Measurements from ENCODE around the gene TMEM115. TPM values are rescaled to one million over a fixed set of nuclear protein-coding genes. Genes with fewer than 3 reads are reported as not detected.

TMEM115 gene, protein sequence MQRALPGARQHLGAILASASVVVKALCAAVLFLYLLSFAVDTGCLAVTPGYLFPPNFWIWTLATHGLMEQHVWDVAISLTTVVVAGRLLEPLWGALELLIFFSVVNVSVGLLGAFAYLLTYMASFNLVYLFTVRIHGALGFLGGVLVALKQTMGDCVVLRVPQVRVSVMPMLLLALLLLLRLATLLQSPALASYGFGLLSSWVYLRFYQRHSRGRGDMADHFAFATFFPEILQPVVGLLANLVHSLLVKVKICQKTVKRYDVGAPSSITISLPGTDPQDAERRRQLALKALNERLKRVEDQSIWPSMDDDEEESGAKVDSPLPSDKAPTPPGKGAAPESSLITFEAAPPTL
- 7.7 and 30.8 TPM in 2 replicates for total RNA-seq (2011; cell fraction: chromatin; rRNA removed; ENCODE audit: low replicate concordance)
- total RNA-seq (2011; cell fraction: nucleolus; rRNA removed), result 50.7 and 57.4 TPM in 2 replicates
- 23.5 and 25.0 TPM in 2 replicates for total RNA-seq (2011; cell fraction: nucleoplasm; rRNA removed)
- 26.9 and 31.3 TPM in 2 replicates for total RNA-seq (2014; rRNA removed)
- 4.0 and 5.9 TPM in 2 replicates for total RNA-seq (2014; rRNA removed; fragmentation: Illumina TruSeq; extraction: Trizol)
- total RNA-seq (2015; rRNA removed; fragmentation: Illumina TruSeq; extraction: Trizol), result 14.1 and 14.4 TPM in 2 replicates
- 22.5 and 24.8 TPM in 2 replicates for total RNA-seq (2021)
- 8.3 and 13.0 TPM in 2 replicates for polyA plus RNA-seq (2011; rRNA removed)
- polyA plus RNA-seq (2011; cell fraction: cytosol; rRNA removed), result 15.9 and 36.8 TPM in 2 replicates
- polyA plus RNA-seq (2011; cell fraction: nucleus; rRNA removed), result 16.0 and 23.4 TPM in 2 replicates
- polyA plus RNA-seq (2012), result 14.7 and 19.4 TPM in 2 replicates
- polyA plus RNA-seq (2014; fragmentation: Illumina TruSeq; extraction: Trizol), result 16.3 and 16.5 TPM in 2 replicates
- 1 to 10 TPM; 1.6 to 2.7 TPM for polyA plus RNA-seq (2014; fragmentation: Nextera tagmentation; extraction: Ambion mirVana)
- 17.1 and 17.3 TPM in 2 replicates for polyA plus RNA-seq (2014; rRNA removed)
- polyA minus RNA-seq (2011; rRNA and poly(A)+ RNA removed), result 5.6 and 7.9 TPM in 2 replicates
- polyA minus RNA-seq (2011; cell fraction: cytosol; rRNA and poly(A)+ RNA removed), result 11.5 and 13.2 TPM in 2 replicates
- 14.7 and 15.9 TPM in 2 replicates for polyA minus RNA-seq (2011; cell fraction: nucleus; rRNA and poly(A)+ RNA removed)
- percentile 75 among the genes with signal in this experiment for Bru-seq, nascent RNA
- percentile 67 among the genes with signal in this experiment for BruChase-seq, experiment 1, labeled RNA remaining after a 2-hour chase
- percentile 72 among the genes with signal in this experiment for BruChase-seq, experiment 2, labeled RNA remaining after a 6-hour chase
- long read RNA-seq, experiment 1, transcript TMEM115-201 (2 exons, 2,197 nt), result major isoform, 79 of 87 reads
- long read RNA-seq, experiment 1, partial matches to known transcripts, result 7 of 87 reads
- long read RNA-seq, experiment 1, other reads (novel, unspliced or antisense), result 1 of 87 reads
- long read RNA-seq, experiment 2, transcript TMEM115-201 (2 exons, 2,197 nt), result major isoform, 38 of 42 reads
- long read RNA-seq, experiment 2, partial matches to known transcripts, result 4 of 42 reads
- long read RNA-seq, experiment 2, other reads (novel, unspliced or antisense), result 0 of 42 reads
- long read RNA-seq, experiment 3, transcript TMEM115-201 (2 exons, 2,197 nt), result major isoform, 35 of 38 reads
- long read RNA-seq, experiment 3, partial matches to known transcripts, result 3 of 38 reads
- long read RNA-seq, experiment 3, other reads (novel, unspliced or antisense), result 0 of 38 reads

DNA sequence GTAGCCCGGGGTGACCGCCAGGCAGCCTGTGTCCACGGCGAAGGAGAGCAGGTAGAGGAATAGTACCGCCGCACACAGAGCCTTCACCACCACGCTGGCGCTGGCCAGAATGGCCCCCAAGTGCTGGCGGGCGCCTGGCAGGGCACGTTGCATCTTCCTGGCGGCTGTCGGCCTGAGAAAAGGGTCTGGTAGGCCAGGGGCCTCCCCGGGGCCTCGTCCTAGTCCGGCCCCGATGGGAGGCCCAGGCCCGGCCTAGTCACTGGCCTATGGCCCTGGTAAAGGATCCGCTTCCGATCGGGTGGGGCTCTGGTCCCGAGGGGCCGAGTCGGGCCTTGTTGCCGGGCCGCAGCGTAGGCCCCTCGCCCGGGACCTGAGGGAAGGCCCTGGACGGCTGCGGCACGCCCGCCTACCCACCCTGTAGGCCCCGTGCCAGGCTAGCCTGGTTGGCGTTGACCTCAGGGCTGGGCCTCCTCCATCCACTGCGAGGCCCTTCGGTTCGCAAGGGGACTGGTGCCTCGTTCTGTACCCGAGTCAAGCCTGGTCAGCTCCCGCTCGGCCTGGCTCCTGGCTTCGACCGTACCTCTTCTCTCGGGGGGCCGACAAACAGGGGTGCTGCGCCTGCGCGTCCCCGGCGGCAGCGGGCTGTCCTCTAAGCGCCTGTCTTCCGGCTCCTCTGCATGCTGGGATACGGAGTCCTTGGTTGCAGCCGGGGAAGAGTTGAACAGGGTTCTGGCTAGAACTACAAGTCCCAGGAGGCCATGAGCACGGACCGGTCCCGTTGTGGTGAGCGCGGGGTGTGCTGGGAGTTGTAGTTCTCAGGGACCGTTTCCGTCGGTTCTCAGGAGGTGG lies at the start of gene TMEM115:
TSS of gene TMEM115 (minus strand) at position 611 of the 849 bp plus-strand sequence. CDS start at position 153, 458 bp downstream.
- Histone ChIP-seq H3K4me1 (replicated peaks in 1 of 2; ENCODE audit: control insufficient read depth in 2 of 2, insufficient read depth in 2 of 2, low read length in 2 of 2) (peaks cover 29 to 39% of the 10 kb centered on the region in 2 experiments; a peak in 4 of 5 replicates), H3K36me3 (ENCODE audit: control insufficient read depth, insufficient read depth, low read length) (peaks cover 30% of the 10 kb centered on the region; the same call in 2 of the 3 replicates), H3K27ac (ENCODE audit: extremely low read depth, low read depth, low read length) (peak within 1 kb of the TSS; percentile 78), H3K9me1 (ENCODE audit: control insufficient read depth, insufficient read depth, low read length) (peaks cover 6% of the 10 kb centered on the region), H3K9ac (ENCODE audit: insufficient read depth in 1 of 2, low read depth in 2 of 2, low read length in 2 of 2) (peak within 1 kb of the TSS; percentile 74 to 99), H3K4me2 (ENCODE audit: insufficient read depth, low read length) (peak within 1 kb of the TSS; percentile 95), H3K27me3 (ENCODE audit: control insufficient read depth in 2 of 2, insufficient read depth in 2 of 2, low read length in 2 of 2) (no peaks in the 10 kb centered on the region), H2AFZ (ENCODE audit: low read depth, low read length) (peak within 1 kb of the TSS; percentile 97), H4K20me1 (replicated peaks; ENCODE audit: control insufficient read depth, insufficient read depth, low read length) (peaks cover 31% of the 10 kb centered on the region; the same call in 1 of the 2 replicates), H3K9me3 (replicated peaks; ENCODE audit: control insufficient read depth, insufficient read depth, low read depth, low read length) (no peaks in the 10 kb centered on the region), H3K79me2 (ENCODE audit: control insufficient read depth, insufficient read depth, low read length) (peaks cover 41% of the 10 kb centered on the region), H3K4me3 (peak within 1 kb of the TSS; percentile 62)
- ChIA-PET CTCF (ENCODE audit: low intra/inter-chr PET ratio) (no interaction called here), POLR2A (interaction anchor here (1.3 kb wide), 1 partner anchor 10 kb away, joined by 3 read pairs; no protein-coding TSS in a partner anchor)
- WGBS (ENCODE audit: insufficient coverage, low coverage, missing lambda C conversion rate), result 1% methylated on average over 28 of the region's 64 CpGs
- peak; percentile 100 for FAIRE-seq
- intact Hi-C loops (cut with micrococcal nuclease) (loop anchor here (5.0 kb wide), 1 partner anchor 253 kb away; the partner anchor contains the start of gene CISH), in situ Hi-C loops (cut with MboI) (no loop called here)
- TSS peak; percentile 64 for BruUV-seq (replicated peaks)
- peak; percentile 97 for ATAC-seq
- DNase-seq (ENCODE audit: extremely low read depth in 1 of 4, low spot score in 3 of 4), result peak; percentile 88 to 96 (median 92)
- peak in 1 of 2 experiments; percentile 46; a peak in 2 of 4 replicates for TF ChIP-seq MAZ (CRISPR knock-in tag; conservative IDR thresholded peaks at IDR 0.05 in 1 of 2, IDR thresholded peaks at IDR 0.05 in 1 of 2)
- no peak for TF ChIP-seq KDM1A (IDR thresholded peaks at IDR 0.05)
- TF ChIP-seq ZNF134 (CRISPR knock-in tag; conservative IDR thresholded peaks at IDR 0.05), result 0 out of 2 replicates have a peak, but pooled peaks have one; percentile 21
- TF ChIP-seq CHCHD3 (CRISPR knock-in tag; IDR thresholded peaks at IDR 0.05), result no peak
- TF ChIP-seq SMAD3 (CRISPR knock-in tag; conservative IDR thresholded peaks at IDR 0.05), result peak; percentile 59; the same call in 1 of the 2 replicates
- TF ChIP-seq OTX1 (CRISPR knock-in tag; IDR thresholded peaks at IDR 0.05), result no peak
- no peak for TF ChIP-seq CBX8 (IDR thresholded peaks at IDR 0.05; ENCODE audit: borderline replicate concordance, extremely low read depth, low read depth, low read length, poor library complexity, severe bottlenecking)
- TF ChIP-seq, protein P1, sequence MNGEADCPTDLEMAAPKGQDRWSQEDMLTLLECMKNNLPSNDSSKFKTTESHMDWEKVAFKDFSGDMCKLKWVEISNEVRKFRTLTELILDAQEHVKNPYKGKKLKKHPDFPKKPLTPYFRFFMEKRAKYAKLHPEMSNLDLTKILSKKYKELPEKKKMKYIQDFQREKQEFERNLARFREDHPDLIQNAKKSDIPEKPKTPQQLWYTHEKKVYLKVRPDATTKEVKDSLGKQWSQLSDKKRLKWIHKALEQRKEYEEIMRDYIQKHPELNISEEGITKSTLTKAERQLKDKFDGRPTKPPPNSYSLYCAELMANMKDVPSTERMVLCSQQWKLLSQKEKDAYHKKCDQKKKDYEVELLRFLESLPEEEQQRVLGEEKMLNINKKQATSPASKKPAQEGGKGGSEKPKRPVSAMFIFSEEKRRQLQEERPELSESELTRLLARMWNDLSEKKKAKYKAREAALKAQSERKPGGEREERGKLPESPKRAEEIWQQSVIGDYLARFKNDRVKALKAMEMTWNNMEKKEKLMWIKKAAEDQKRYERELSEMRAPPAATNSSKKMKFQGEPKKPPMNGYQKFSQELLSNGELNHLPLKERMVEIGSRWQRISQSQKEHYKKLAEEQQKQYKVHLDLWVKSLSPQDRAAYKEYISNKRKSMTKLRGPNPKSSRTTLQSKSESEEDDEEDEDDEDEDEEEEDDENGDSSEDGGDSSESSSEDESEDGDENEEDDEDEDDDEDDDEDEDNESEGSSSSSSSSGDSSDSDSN (IDR thresholded peaks at IDR 0.05; ENCODE audit: borderline replicate concordance in 1 of 2, low read depth in 2 of 2, low read length in 2 of 2), result peak in 1 of 2 experiments; percentile 68; a peak in 1 of 4 replicates
- TF ChIP-seq RBBP5 (IDR thresholded peaks at IDR 0.05; ENCODE audit: borderline replicate concordance, insufficient read depth, low read length, poor library complexity, severe bottlenecking), result peak; percentile 28
- no peak for TF ChIP-seq MAFF (IDR thresholded peaks at IDR 0.05; ENCODE audit: low read length)
- TF ChIP-seq ZNF12 (CRISPR knock-in tag; IDR thresholded peaks at IDR 0.05), result no peak
